ENCODE measurements around the gene FXN.

GRCh38 chr9:69079186-69079585, 43.6 kb downstream of the FXN start:
- no peak for TF ChIP-seq CTCF (IDR thresholded peaks at IDR 0.05; ENCODE audit: borderline replicate concordance, extremely low read depth, low read length, poor library complexity, severe bottlenecking)
- TF ChIP-seq EZH2 (IDR thresholded peaks at IDR 0.05; ENCODE audit: borderline replicate concordance, low read depth, low read length, severe bottlenecking) = no peak

All from DND-41 (cell line).